GM12878 (cell line): ENCODE data around the gene NUP107. TPM values are rescaled to one million over a fixed set of nuclear protein-coding genes. Genes with fewer than 3 reads are reported as not detected.

Experiments used
- NFIC ChIP-seq: IDR thresholded peaks from 2 replicates; pipeline ENCODE4 v1.6.1; 2012; ENCODE audit warnings: low read depth, mild to moderate bottlenecking, inconsistent platforms, low read length, moderate library complexity
- NRF1 ChIP-seq: conservative IDR thresholded peaks from 2 replicates; pipeline ENCODE4 v1.6.1; 2011; ENCODE audit warnings: mild to moderate bottlenecking, low read depth, low read length, improper control_type of control experiment
- PAX5 ChIP-seq: IDR thresholded peaks from 2 replicates; pipeline ENCODE4 v1.6.1; 2011; ENCODE audit warnings: low read depth, low read length, borderline replicate concordance
- POU2F2 ChIP-seq: IDR thresholded peaks from 3 replicates; pipeline ENCODE4 v1.6.1; 2011; ENCODE audit warnings: low read depth, mild to moderate bottlenecking, low read length, borderline replicate concordance
- SMAD1 ChIP-seq: fragments of 450-650 bp; IDR thresholded peaks from 2 replicates; pipeline ENCODE4 v1.6.1; 2018; ENCODE audit warnings: mild to moderate bottlenecking, low read depth; ENCODE audit not compliant: partially characterized antibody
- STAT3 ChIP-seq: IDR thresholded peaks from 2 replicates; pipeline ENCODE4 v1.6.1; 2011; ENCODE audit warnings: low read depth, low read length, improper control_type of control experiment
- TCF12 ChIP-seq: IDR thresholded peaks from 2 replicates; pipeline ENCODE4 v1.6.1; 2011; ENCODE audit warnings: low read depth, mild to moderate bottlenecking, low read length
- ZBED1 ChIP-seq: IDR thresholded peaks from 2 replicates; pipeline ENCODE4 v1.6.1; 2016; ENCODE audit warnings: borderline replicate concordance
- ZNF207 ChIP-seq: fragments of 450-650 bp; IDR thresholded peaks from 2 replicates; pipeline ENCODE4 v1.6.1; 2014; ENCODE audit warnings: antibody characterized with exemption, mild to moderate bottlenecking, borderline replicate concordance
- polyA plus RNA-seq, 11 experiments: library from polyadenylated mRNA; depleted of rRNA in 4 of 11; unstranded in 6 of 11; stranded (reverse) in 5 of 11; fragments of >200 nt; fragmentation: Nextera tagmentation in 4 of 11; fragmentation: Illumina TruSeq in 1 of 11; extraction: Ambion mirVana in 4 of 11; extraction: Trizol in 1 of 11; gene quantifications; 1 replicate in 1 of 11; 2 replicates in 10 of 11; pipeline versions ENCODE4 v1.2.1 to v1.2.3, GENCODE V29; 2011 to 2016; ENCODE audit warnings: inconsistent platforms in 2 of 11, missing spikeins in 2 of 11, low read depth in 1 of 11
- total RNA-seq, 4 experiments: library from RNA; depleted of rRNA in 3 of 4; stranded (reverse); fragments of >200 nt in 3 of 4; fragmentation: Illumina TruSeq in 1 of 4; extraction: Trizol in 1 of 4; gene quantifications; 2 replicates each; pipeline versions ENCODE4 v1.2.1 to v1.2.3, GENCODE V29; 2013 to 2021
- TF ChIP-seq, protein P1 (sequence below): fragments of 450-650 bp; formaldehyde crosslinking; IDR thresholded peaks from 2 replicates; pipeline ENCODE4 v1.4.0; 2022; ENCODE audit warnings: mild to moderate bottlenecking, moderate library complexity
- TF ChIP-seq, protein P2 (sequence below): IDR thresholded peaks from 2 replicates; pipeline ENCODE4 v1.6.1; 2011; ENCODE audit warnings: mild to moderate bottlenecking, low read depth, low read length, moderate library complexity; ENCODE audit not compliant: insufficient replicate concordance
- TF ChIP-seq, protein P3 (sequence below): fragments of 150-350 bp; IDR thresholded peaks from 2 replicates; pipeline ENCODE4 v1.6.1; 2016; ENCODE audit warnings: low read depth, low read length
- TF ChIP-seq, protein P4 (sequence below): IDR thresholded peaks from 2 replicates; pipeline ENCODE4 v1.6.1; 2011; ENCODE audit warnings: borderline replicate concordance, low read depth, mild to moderate bottlenecking, moderate library complexity, mixed read lengths, low read length; ENCODE audit not compliant: insufficient read depth; ENCODE audit errors: extremely low read length
- TF ChIP-seq, protein P5 (sequence below): IDR thresholded peaks from 2 replicates; pipeline ENCODE4 v1.6.1; 2012; ENCODE audit warnings: improper control_type of control experiment, low read depth, low read length; ENCODE audit not compliant: insufficient replicate concordance

The NUP107 gene
- total and polyA plus RNA-seq, 10 of the 15 experiments (the other 5 are each of a cell fraction or from before 2014, with no cell fraction given) = 73.4 to 132 (median 92.4) TPM

DNA sequence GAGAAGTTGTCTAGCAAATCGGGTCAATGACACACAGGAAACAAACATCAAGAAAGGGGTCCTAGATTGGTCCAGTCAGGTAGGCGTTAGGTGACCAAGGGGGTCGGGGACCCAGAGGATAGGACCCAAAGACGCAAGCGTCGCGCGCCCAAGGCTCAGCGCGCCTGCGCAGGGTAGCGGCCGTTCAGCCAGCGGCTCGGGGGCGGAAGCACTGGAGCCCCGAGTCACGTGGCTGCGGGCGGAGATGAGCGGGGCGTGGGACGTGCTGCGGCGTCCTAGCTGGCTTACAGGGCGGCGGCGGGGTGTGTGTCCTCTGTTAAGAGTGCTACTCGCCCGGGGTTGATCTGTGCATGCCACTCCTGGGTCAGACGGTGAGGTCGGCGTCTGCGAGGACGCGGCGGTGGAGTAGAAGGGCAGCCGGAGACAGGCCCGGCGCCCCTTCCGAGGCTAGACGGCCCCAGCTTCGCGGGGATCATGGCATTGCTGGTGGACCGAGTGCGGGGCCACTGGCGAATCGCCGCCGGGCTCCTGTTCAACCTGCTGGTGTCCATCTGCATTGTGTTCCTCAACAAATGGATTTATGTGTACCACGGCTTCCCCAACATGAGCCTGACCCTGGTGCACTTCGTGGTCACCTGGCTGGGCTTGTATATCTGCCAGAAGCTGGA lies 59.3 kb downstream of the NUP107 start, which contains the start of gene SLC35E3 (continued):
- TF ChIP-seq ZNF207 = no peak
- TF ChIP-seq, protein P1, sequence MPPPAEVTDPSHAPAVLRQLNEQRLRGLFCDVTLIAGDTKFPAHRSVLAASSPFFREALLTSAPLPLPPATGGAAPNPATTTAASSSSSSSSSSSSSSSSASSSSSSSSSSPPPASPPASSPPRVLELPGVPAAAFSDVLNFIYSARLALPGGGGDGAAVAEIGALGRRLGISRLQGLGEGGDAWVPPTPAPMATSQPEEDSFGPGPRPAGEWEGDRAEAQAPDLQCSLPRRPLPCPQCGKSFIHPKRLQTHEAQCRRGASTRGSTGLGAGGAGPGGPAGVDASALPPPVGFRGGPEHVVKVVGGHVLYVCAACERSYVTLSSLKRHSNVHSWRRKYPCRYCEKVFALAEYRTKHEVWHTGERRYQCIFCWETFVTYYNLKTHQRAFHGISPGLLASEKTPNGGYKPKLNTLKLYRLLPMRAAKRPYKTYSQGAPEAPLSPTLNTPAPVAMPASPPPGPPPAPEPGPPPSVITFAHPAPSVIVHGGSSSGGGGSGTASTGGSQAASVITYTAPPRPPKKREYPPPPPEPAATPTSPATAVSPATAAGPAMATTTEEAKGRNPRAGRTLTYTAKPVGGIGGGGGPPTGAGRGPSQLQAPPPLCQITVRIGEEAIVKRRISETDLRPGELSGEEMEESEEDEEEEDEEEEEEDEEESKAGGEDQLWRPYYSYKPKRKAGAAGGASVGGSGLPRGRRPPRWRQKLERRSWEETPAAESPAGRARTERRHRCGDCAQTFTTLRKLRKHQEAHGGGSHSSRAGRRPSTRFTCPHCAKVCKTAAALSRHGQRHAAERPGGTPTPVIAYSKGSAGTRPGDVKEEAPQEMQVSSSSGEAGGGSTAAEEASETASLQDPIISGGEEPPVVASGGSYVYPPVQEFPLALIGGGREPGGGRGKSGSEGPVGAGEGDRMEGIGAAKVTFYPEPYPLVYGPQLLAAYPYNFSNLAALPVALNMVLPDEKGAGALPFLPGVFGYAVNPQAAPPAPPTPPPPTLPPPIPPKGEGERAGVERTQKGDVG (CRISPR knock-in tag) = no peak
- no peak for TF ChIP-seq STAT3
- peak; percentile 50; the same call in 1 of the 2 replicates for TF ChIP-seq TCF12
- TF ChIP-seq, protein P2, sequence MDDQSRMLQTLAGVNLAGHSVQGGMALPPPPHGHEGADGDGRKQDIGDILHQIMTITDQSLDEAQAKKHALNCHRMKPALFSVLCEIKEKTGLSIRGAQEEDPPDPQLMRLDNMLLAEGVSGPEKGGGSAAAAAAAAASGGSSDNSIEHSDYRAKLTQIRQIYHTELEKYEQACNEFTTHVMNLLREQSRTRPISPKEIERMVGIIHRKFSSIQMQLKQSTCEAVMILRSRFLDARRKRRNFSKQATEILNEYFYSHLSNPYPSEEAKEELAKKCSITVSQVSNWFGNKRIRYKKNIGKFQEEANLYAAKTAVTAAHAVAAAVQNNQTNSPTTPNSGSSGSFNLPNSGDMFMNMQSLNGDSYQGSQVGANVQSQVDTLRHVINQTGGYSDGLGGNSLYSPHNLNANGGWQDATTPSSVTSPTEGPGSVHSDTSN = peak; percentile 12
- TF ChIP-seq PAX5 = peak; percentile 52; the same call in 1 of the 2 replicates
- TF ChIP-seq, protein P3, sequence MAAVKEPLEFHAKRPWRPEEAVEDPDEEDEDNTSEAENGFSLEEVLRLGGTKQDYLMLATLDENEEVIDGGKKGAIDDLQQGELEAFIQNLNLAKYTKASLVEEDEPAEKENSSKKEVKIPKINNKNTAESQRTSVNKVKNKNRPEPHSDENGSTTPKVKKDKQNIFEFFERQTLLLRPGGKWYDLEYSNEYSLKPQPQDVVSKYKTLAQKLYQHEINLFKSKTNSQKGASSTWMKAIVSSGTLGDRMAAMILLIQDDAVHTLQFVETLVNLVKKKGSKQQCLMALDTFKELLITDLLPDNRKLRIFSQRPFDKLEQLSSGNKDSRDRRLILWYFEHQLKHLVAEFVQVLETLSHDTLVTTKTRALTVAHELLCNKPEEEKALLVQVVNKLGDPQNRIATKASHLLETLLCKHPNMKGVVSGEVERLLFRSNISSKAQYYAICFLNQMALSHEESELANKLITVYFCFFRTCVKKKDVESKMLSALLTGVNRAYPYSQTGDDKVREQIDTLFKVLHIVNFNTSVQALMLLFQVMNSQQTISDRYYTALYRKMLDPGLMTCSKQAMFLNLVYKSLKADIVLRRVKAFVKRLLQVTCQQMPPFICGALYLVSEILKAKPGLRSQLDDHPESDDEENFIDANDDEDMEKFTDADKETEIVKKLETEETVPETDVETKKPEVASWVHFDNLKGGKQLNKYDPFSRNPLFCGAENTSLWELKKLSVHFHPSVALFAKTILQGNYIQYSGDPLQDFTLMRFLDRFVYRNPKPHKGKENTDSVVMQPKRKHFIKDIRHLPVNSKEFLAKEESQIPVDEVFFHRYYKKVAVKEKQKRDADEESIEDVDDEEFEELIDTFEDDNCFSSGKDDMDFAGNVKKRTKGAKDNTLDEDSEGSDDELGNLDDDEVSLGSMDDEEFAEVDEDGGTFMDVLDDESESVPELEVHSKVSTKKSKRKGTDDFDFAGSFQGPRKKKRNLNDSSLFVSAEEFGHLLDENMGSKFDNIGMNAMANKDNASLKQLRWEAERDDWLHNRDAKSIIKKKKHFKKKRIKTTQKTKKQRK = no peak
- TF ChIP-seq, protein P4, sequence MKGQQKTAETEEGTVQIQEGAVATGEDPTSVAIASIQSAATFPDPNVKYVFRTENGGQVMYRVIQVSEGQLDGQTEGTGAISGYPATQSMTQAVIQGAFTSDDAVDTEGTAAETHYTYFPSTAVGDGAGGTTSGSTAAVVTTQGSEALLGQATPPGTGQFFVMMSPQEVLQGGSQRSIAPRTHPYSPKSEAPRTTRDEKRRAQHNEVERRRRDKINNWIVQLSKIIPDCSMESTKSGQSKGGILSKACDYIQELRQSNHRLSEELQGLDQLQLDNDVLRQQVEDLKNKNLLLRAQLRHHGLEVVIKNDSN = peak; percentile 98
- TF ChIP-seq ZBED1 = no peak; the same call in 1 of the 2 replicates
- TF ChIP-seq NRF1 = peak; percentile 90
- no peak for TF ChIP-seq SMAD1
- peak; percentile 48; the same call in 1 of the 3 replicates for TF ChIP-seq POU2F2
- no peak for TF ChIP-seq NFIC
- TF ChIP-seq, protein P5, sequence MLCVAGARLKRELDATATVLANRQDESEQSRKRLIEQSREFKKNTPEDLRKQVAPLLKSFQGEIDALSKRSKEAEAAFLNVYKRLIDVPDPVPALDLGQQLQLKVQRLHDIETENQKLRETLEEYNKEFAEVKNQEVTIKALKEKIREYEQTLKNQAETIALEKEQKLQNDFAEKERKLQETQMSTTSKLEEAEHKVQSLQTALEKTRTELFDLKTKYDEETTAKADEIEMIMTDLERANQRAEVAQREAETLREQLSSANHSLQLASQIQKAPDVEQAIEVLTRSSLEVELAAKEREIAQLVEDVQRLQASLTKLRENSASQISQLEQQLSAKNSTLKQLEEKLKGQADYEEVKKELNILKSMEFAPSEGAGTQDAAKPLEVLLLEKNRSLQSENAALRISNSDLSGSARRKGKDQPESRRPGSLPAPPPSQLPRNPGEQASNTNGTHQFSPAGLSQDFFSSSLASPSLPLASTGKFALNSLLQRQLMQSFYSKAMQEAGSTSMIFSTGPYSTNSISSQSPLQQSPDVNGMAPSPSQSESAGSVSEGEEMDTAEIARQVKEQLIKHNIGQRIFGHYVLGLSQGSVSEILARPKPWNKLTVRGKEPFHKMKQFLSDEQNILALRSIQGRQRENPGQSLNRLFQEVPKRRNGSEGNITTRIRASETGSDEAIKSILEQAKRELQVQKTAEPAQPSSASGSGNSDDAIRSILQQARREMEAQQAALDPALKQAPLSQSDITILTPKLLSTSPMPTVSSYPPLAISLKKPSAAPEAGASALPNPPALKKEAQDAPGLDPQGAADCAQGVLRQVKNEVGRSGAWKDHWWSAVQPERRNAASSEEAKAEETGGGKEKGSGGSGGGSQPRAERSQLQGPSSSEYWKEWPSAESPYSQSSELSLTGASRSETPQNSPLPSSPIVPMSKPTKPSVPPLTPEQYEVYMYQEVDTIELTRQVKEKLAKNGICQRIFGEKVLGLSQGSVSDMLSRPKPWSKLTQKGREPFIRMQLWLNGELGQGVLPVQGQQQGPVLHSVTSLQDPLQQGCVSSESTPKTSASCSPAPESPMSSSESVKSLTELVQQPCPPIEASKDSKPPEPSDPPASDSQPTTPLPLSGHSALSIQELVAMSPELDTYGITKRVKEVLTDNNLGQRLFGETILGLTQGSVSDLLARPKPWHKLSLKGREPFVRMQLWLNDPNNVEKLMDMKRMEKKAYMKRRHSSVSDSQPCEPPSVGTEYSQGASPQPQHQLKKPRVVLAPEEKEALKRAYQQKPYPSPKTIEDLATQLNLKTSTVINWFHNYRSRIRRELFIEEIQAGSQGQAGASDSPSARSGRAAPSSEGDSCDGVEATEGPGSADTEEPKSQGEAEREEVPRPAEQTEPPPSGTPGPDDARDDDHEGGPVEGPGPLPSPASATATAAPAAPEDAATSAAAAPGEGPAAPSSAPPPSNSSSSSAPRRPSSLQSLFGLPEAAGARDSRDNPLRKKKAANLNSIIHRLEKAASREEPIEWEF = no peak
